ENCODE results near the gene BTBD18. TPM values are rescaled to one million over a fixed set of nuclear protein-coding genes. Genes with fewer than 3 reads are reported as not detected.
A peak's percentile ranks its signal among the peaks of the same experiment; 100 is the strongest.

BTBD18 gene
- total and polyA plus RNA-seq, 10 of the 15 experiments (the other 5 are each of a cell fraction or from before 2014, with no cell fraction given), result 0.05 to 0.58 (median 0.19) TPM; not detected in 6

- TF ChIP-seq EED (IDR thresholded peaks at IDR 0.05; ENCODE audit: low read depth), result peak; percentile 83
- TF ChIP-seq SPI1 (IDR thresholded peaks at IDR 0.05; ENCODE audit: borderline replicate concordance, insufficient read depth, low read depth, low read length), result peak; percentile 61
- no peak for TF ChIP-seq SKIL (IDR thresholded peaks at IDR 0.05; ENCODE audit: low read depth, poor library complexity, severe bottlenecking)
- peak; percentile 40; the same call in 1 of the 2 replicates for TF ChIP-seq ZNF384 (IDR thresholded peaks at IDR 0.05; ENCODE audit: borderline replicate concordance, low read depth, low read length)
- no peak for TF ChIP-seq LARP7 (IDR thresholded peaks at IDR 0.05)
- TF ChIP-seq ZBTB40 (IDR thresholded peaks at IDR 0.05; ENCODE audit: borderline replicate concordance), result no peak
- TF ChIP-seq MXI1 (IDR thresholded peaks at IDR 0.05; ENCODE audit: low read depth, low read length), result no peak
- TF ChIP-seq CBFB (IDR thresholded peaks at IDR 0.05; ENCODE audit: low read depth), result no peak
- peak; percentile 86 for TF ChIP-seq RUNX3 (IDR thresholded peaks at IDR 0.05; ENCODE audit: low read length)
- 0 out of 2 replicates have a peak, but pooled peaks have one; percentile 22 for TF ChIP-seq ATF2 (IDR thresholded peaks at IDR 0.05; ENCODE audit: low read length)
- peak; percentile 73 for TF ChIP-seq IKZF1 (conservative IDR thresholded peaks at IDR 0.05)
- no peak for TF ChIP-seq SUPT20H (IDR thresholded peaks at IDR 0.05; ENCODE audit: borderline replicate concordance, control insufficient read depth, low read depth, low read length)
Measured at GRCh38 chr11:57792870-57793269, 41.3 kb upstream of the BTBD18 start (continued).
